MCF 10A (cell line): ENCODE measurements around the gene RPRML. TPM values are rescaled to one million over a fixed set of nuclear protein-coding genes. Genes with fewer than 3 reads are reported as not detected.
A peak's percentile ranks its signal among the peaks of the same experiment; 100 is the strongest.

ENCODE experiments used
- BruUV-seq: library from RNA; stranded (reverse); fragments of 400-500 nt; replicated peaks from 2 replicates; lab custom pipeline; 2021; lab: Mats Ljungman, UMichigan
- CTCF ChIA-PET: fragments of 300-600 bp; sonication (Branson Sonifier 250); formaldehyde crosslinking; extraction: SDS; loops from one replicate; lab custom pipeline; 2021; ENCODE audit warnings: antibody characterized with exemption, inconsistent platforms; lab: Yijun Ruan, JAX
- POLR2A ChIA-PET: fragments of 300-600, 350-650 bp; sonication (Branson Sonifier 250); formaldehyde crosslinking; extraction: SDS; loops from one replicate; lab custom pipeline; 2020; ENCODE audit warnings: antibody characterized with exemption, inconsistent platforms; lab: Yijun Ruan, JAX
- DNase-seq: peaks from one replicate; pipeline ENCODE4 v3.0.0-alpha.2; 2018; ENCODE audit not compliant: unreplicated experiment
- H3K27ac Mint-ChIP-seq: one replicate; pipeline ENCODE4 v1.8.0; 2022; ENCODE audit warnings: mild to moderate bottlenecking, low read depth, mixed read lengths; ENCODE audit not compliant: unreplicated experiment
- H3K27me3 Mint-ChIP-seq: one replicate; pipeline ENCODE4 v1.8.0; 2022; ENCODE audit warnings: mixed read lengths; ENCODE audit not compliant: insufficient read depth, unreplicated experiment
- H3K36me3 Mint-ChIP-seq: one replicate; pipeline ENCODE4 v1.8.0; 2022; ENCODE audit warnings: mild to moderate bottlenecking, moderate library complexity, mixed read lengths; ENCODE audit not compliant: insufficient read depth, unreplicated experiment
- H3K4me1 Mint-ChIP-seq: one replicate; pipeline ENCODE4 v1.8.0; 2022; ENCODE audit warnings: mixed read lengths; ENCODE audit not compliant: insufficient read depth, unreplicated experiment
- H3K4me3 Mint-ChIP-seq: one replicate; pipeline ENCODE4 v1.8.0; 2022; ENCODE audit warnings: mild to moderate bottlenecking, moderate library complexity, mixed read lengths; ENCODE audit not compliant: unreplicated experiment
- H3K9me3 Mint-ChIP-seq: one replicate; pipeline ENCODE4 v1.8.0; 2022; ENCODE audit warnings: mixed read lengths; ENCODE audit not compliant: unreplicated experiment
- intact Hi-C: fragments of 100-400 bp; cut with micrococcal nuclease; formaldehyde crosslinking; loops from 2 replicates; pipeline ENCODE4 v1.14.1; 2022
- total RNA-seq: library from RNA; stranded (reverse); gene quantifications from 2 replicates; pipeline ENCODE4 v1.2.3, GENCODE V29; 2022
- TF ChIP-seq, protein P1 (sequence below): fragments of 200-600 bp; IDR thresholded peaks from one replicate; pipeline ENCODE4 v1.8.0; 2022; ENCODE audit warnings: antibody characterized with exemption, mild to moderate bottlenecking; ENCODE audit not compliant: unreplicated experiment

RPRML gene
- total RNA-seq, 1 experiment from 2014 or later, result not detected

DNA sequence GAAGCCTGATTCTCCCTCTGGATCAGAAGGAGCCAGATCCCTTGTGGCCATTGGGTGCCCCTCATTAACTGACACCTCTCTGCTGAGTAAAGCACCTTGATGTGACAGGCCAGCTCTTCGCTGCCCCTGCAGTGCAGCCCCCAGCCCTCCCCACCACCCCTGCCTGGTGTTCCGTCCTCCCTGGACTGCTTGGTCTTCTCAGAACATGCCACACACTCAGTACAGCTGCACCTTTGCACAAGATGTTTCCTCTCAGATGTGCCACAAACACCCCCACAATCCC is 35.9 kb downstream of the RPRML start:
- TF ChIP-seq, protein P1, sequence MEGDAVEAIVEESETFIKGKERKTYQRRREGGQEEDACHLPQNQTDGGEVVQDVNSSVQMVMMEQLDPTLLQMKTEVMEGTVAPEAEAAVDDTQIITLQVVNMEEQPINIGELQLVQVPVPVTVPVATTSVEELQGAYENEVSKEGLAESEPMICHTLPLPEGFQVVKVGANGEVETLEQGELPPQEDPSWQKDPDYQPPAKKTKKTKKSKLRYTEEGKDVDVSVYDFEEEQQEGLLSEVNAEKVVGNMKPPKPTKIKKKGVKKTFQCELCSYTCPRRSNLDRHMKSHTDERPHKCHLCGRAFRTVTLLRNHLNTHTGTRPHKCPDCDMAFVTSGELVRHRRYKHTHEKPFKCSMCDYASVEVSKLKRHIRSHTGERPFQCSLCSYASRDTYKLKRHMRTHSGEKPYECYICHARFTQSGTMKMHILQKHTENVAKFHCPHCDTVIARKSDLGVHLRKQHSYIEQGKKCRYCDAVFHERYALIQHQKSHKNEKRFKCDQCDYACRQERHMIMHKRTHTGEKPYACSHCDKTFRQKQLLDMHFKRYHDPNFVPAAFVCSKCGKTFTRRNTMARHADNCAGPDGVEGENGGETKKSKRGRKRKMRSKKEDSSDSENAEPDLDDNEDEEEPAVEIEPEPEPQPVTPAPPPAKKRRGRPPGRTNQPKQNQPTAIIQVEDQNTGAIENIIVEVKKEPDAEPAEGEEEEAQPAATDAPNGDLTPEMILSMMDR, result no peak
- Mint-ChIP-seq H3K27ac (no peak overlapping the region), H3K4me1 (no peaks in the 10 kb centered on the region), H3K36me3 (peaks cover 45% of the 10 kb centered on the region), H3K9me3 (no peaks in the 10 kb centered on the region), H3K27me3 (no peaks in the 10 kb centered on the region), H3K4me3 (no peak overlapping the region)
- POLR2A ChIA-PET, result interaction anchor here (0.7 kb wide), 1 partner anchor 11 kb away, joined by 3 read pairs; no protein-coding TSS in a partner anchor
- BruUV-seq, result no TSS peak
- CTCF ChIA-PET, result interaction anchor here (0.6 to 1.8 kb wide), 8 partner anchors 8 to 1077 kb away, joined by 3 to 6 read pairs (median 4); no protein-coding TSS in a partner anchor
- DNase-seq, result no peak
- intact Hi-C loops, result loop anchor here (10.0 kb wide), 1 partner anchor 372 kb away; no protein-coding TSS in a partner anchor

DNA sequence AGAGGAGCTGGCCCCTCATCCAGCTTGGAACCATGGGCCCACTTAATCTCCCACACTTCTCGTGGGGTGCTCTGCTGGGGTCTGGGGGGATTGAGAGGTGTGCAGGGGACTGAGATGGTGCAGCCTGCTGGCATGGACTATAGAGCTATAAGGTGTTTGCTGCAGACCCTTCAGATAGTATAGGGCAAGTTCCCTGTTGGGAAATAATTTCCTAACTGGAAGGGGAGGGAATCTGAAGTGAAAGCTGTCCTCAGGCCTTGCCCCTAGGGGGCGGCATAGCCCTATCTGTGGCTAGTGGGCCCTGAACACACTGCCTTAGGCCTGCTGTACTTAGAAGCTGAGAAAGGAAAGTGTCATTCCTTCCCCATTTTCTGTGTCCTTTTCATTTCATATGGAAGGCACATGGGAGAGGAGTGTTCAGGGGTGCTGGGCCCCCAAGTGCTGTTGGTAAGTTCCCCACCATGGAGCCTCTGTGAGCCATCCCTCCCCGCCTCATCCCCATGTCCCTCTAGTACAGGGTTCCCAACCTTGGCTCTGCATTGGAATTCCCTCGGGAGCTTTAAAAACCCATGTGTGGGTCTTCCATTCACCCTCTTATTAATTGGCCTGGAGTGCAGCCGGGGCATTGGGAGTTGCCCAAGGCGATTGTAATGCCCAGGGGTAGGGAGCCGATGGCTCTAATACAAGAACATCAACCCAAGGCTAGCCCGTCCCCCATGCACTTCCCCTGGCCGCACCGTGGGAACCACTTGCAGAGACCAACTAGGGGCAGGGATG is 36.4 kb downstream of the RPRML start:
- H3K36me3 Mint-ChIP-seq, result peaks cover 46% of the 10 kb centered on the region
- CTCF ChIA-PET, result interaction anchor here (0.5 to 1.8 kb wide), 15 partner anchors 9 to 1077 kb away, joined by 3 to 6 read pairs (median 4); no protein-coding TSS in a partner anchor
- intact Hi-C loops, result loop anchor here (1.0 to 10.0 kb wide), 2 partner anchors 59 to 372 kb away; no protein-coding TSS in a partner anchor
- no peaks in the 10 kb centered on the region for H3K4me1 Mint-ChIP-seq
- H3K9me3 Mint-ChIP-seq, result no peaks in the 10 kb centered on the region
- no peak overlapping the region for H3K27ac Mint-ChIP-seq
- BruUV-seq, result no TSS peak
- no peaks in the 10 kb centered on the region for H3K27me3 Mint-ChIP-seq
- H3K4me3 Mint-ChIP-seq, result no peak overlapping the region
- POLR2A ChIA-PET, result interaction anchor here (0.7 to 1.9 kb wide), 3 partner anchors 11 to 54 kb away, joined by 3 to 4 read pairs (median 3); no protein-coding TSS in a partner anchor
- TF ChIP-seq, protein P1, result peak; percentile 72
- peak; percentile 77 for DNase-seq

DNA sequence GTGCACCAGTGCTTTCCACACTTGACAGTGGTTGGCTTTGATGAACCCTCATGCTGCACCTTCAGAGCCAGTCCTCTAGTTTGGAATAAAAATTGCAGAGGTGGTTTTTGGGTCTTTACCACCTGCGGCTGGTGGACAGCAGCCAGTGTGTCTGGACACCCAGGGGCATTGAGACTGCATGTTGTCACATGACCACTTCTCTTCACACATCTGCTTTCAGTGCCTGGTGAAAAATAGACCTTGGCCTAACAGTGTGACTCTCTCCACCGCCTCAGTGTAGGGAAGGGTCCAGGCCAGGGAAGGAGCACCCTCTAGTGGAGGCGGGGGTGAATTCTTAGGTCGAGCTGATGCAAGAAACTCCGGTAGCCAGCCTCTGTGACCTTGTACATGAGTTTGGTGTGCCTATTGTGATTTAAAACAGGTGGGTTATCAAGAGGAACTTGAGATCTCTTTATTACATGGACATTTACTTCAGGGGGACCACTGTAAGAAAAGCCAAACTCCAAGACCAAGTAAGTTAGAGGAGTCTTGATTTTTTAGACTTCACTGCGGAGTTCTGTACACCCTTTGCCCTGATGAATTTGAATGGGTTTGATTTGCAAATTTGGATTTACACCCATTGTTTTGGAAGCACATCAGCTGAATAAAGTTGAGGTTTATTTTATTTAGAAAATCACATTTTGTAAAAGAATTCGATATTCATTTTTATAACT is 38.2 kb downstream of the RPRML start:
- intact Hi-C loops, result loop anchor here (10.0 kb wide), 1 partner anchor 374 kb away; no protein-coding TSS in a partner anchor
- ChIA-PET CTCF (interaction anchor here (0.6 to 1.8 kb wide), 8 partner anchors 15 to 107 kb away, joined by 3 to 6 read pairs (median 3); no protein-coding TSS in a partner anchor), POLR2A (interaction anchor here (0.6 to 1.9 kb wide), 3 partner anchors 19 to 113 kb away, joined by 3 to 4 read pairs (median 3); no protein-coding TSS in a partner anchor)
- TF ChIP-seq, protein P1, result peak; percentile 80
- no TSS peak for BruUV-seq
- Mint-ChIP-seq H3K9me3 (no peaks in the 10 kb centered on the region), H3K27ac (no peak overlapping the region), H3K36me3 (peaks cover 53% of the 10 kb centered on the region), H3K27me3 (no peaks in the 10 kb centered on the region), H3K4me1 (no peaks in the 10 kb centered on the region), H3K4me3 (no peak overlapping the region)
- peak; percentile 72 for DNase-seq
